GM12878 (cell line): Measurements from ENCODE around the gene PDE11A.

Source experiments
- CTCF ChIP-seq, 3 experiments: IDR thresholded peaks in 2 of 3; conservative IDR thresholded peaks in 1 of 3; 2 replicates each; pipeline ENCODE4 v1.5.1; 2011; ENCODE audit warnings: low read depth in 3 of 3, low read length in 3 of 3, mild to moderate bottlenecking in 3 of 3, control low read depth in 2 of 3, moderate library complexity in 2 of 3, inconsistent platforms in 1 of 3, mixed read lengths in 1 of 3; ENCODE audit not compliant: control insufficient read depth in 2 of 3, insufficient read depth in 1 of 3; ENCODE audit errors: extremely low read depth in 1 of 3
- FOXK2 ChIP-seq: fragments of 450-650 bp; IDR thresholded peaks from 2 replicates; pipeline ENCODE4 v1.6.1; 2017; ENCODE audit warnings: mild to moderate bottlenecking, moderate library complexity

- no peak for TF ChIP-seq FOXK2
- no peak for TF ChIP-seq CTCF (IDR thresholded peaks at IDR 0.05 in 2 of 3, conservative IDR thresholded peaks at IDR 0.05 in 1 of 3; ENCODE audit: control insufficient read depth in 2 of 3, extremely low read depth in 1 of 3, insufficient read depth in 1 of 3, low read depth in 3 of 3, low read length in 3 of 3)
These were observed 357.9 kb downstream of the PDE11A start for GRCh38 chr2:177714704-177715103.
